ENCODE measurements around the gene STARD13.

DNA sequence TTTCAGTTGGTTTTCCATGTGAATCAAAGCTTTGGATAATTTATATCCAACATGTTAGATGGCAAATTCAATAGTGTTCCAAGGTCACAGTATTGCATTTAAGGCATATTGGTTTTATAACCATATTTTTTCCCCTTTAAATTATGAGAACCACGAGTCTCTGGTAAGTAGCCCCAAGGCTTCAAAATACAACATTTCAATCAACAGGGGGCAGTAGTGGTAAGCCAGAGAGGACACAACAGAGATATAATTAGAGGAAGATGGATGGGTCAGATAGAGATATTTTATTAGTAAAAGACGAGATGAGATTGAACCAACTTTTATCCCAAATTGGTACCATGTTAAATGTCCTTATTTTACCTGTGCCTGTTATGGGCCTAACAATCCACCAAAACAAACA lies 216.2 kb downstream of the STARD13 start:
- TF ChIP-seq, protein P1, sequence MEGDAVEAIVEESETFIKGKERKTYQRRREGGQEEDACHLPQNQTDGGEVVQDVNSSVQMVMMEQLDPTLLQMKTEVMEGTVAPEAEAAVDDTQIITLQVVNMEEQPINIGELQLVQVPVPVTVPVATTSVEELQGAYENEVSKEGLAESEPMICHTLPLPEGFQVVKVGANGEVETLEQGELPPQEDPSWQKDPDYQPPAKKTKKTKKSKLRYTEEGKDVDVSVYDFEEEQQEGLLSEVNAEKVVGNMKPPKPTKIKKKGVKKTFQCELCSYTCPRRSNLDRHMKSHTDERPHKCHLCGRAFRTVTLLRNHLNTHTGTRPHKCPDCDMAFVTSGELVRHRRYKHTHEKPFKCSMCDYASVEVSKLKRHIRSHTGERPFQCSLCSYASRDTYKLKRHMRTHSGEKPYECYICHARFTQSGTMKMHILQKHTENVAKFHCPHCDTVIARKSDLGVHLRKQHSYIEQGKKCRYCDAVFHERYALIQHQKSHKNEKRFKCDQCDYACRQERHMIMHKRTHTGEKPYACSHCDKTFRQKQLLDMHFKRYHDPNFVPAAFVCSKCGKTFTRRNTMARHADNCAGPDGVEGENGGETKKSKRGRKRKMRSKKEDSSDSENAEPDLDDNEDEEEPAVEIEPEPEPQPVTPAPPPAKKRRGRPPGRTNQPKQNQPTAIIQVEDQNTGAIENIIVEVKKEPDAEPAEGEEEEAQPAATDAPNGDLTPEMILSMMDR (IDR thresholded peaks at IDR 0.05): no peak
- TF ChIP-seq POLR2A (IDR thresholded peaks at IDR 0.05): no peak
